GM19035 (cell line): Measurements from ENCODE around the gene MAN2A1.
"Not testable (repeated sequence)": the region's sequence is repeated elsewhere in the genome, so short reads cannot be mapped to it uniquely, and the experiment has no call there.

Experiments
- ATAC-seq: cut with Tn5 transposase; IDR thresholded peaks from one replicate; pipeline ENCODE4 v1.9.1; 2021; ENCODE audit not compliant: unreplicated experiment

Gene MAN2A1

GRCh38 chr5:109750463-109750862, 60.7 kb downstream of the MAN2A1 start:
- no peak for ATAC-seq

- no peak for ATAC-seq
Observed at GRCh38 chr5:109753279-109753678, 63.6 kb downstream of the MAN2A1 start.

DNA sequence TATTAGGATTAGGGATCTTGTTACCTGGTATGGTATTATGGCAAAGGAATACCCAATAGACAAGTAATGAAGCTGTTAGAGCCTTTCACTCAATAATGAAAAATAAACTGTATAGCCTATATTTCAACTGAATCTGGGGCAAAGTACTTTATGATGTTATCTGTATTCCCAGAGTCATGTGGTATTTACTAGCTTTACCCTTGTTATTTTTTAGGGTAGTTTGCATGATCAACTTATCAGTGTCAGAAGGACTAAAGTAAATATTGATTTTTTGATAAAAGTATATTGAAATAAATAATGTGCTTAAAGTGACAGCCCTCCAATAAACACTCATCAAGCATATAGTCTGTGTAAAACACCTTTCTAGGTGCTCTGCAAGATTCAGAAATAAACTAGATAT, 64.6 kb downstream of the MAN2A1 start:
- ATAC-seq = no peak

DNA sequence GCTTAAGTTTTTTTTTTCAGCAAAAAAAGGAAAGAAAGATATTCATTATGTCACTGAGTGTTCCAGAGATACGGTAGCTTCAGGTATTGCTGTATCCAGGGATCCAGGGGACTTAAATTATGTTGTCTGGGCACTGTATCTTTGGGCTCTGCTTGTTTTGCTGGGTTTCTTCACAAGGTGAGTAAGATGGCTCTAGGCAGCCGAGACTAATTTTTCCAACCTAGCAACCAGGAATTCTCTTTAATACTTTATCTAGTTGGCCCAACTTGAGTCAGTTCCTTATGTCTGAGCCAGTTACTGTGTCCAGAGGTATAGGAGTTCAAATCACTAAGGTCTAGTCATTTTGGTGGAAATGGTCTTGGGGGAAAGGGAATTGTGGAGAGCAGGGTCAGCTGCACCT, 66.0 kb downstream of the MAN2A1 start:
- no peak for ATAC-seq

GRCh38 chr5:109756543-109757185, 66.9 kb downstream of the MAN2A1 start:
- ATAC-seq = no peak

DNA sequence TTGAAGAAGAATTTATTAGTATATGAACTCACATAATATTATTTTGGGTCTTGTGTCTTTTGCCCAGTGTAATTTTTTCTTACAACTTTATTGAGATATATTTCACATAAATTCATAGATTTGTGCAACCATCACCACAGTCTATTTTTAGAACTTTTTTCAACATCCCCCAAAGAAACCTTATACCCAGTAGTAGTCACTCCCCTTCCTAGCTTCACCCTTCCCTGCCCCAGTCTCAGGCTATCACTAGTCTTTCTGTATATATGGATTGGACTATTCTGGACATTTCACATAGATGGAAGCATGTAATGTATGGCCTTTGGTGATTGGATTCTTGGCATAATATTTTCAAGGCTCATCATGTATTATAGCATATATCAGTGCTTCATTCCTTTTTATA, 67.8 kb downstream of the MAN2A1 start:
- no peak for ATAC-seq

- no peak for ATAC-seq
Observed at GRCh38 chr5:109759306-109759705, 69.6 kb downstream of the MAN2A1 start.

DNA sequence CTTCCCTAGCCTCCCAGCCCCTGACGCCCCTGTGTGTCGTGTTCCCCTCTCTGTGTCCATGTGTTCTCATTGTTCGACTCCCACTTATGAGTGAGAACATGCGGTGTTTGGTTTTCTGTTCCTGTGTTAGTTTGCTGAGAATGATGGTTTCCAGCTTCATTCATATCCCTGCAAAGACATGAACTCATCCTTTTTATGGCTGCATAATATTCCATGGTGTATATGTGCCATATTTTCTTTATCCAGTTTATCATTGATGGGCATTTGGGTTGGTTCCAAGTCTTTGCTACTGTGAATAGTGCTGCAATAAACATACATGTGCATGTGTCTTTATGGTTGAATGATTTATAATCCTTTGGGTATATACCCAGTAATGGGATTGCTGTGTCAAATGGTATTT, 70.4 kb downstream of the MAN2A1 start:
- not testable (repeated sequence) for ATAC-seq

DNA sequence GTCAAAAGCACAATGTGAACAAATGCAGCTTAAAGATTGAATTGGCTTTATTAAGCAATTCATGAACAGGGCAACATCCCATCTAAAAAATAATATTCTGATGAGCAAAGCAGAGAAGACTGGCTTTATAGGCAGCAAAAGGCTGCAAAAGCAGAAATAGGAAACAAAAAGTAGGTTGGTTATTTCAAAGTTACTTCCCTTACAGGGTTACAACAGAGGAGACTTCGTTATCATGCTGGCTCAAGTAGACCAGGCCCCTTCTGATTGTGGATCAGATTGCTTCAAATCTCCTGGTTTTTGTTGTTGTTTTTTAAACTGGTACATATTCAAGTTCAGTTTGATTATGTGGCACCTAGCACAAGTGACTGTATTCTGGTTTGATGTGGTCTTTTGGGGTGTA, 73.1 kb downstream of the MAN2A1 start:
- no peak for ATAC-seq

- ATAC-seq = no peak
Observed at GRCh38 chr5:109767184-109767995, 77.7 kb downstream of the MAN2A1 start.

- no peak for ATAC-seq
Observed at GRCh38 chr5:109767997-109768396, 78.3 kb downstream of the MAN2A1 start.

DNA sequence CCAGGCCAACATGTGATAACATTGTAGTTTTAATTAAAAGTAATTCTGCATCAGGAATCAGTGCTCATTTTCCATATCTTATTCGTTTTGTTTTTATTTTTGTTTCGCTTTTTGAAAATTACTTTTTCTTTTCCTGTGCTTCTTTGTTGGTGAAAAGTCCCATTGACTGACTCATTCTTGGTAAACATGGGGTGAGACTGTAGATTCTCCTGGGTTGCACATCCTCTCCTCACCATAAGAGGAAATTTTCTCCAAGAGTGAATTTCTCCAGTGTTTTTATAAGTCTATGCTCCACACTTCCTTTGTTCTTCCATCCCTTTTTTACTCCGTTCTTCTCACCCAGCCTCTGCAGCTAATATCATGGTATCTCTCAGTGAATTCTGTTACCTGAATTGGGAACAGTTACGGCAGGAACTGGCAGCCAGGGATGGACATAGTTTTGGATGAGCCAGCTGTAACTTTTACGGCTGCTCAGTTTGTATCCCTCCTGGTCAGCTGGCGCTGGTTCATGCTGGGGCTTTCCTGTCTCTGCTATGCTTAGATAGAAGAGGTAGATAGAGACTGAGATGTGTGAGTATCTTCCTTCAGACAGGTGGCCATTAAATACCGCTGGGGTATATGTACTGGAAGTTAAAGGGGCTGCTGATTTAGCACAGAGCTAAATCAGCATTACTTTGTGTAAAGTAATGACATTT, 80.0 kb downstream of the MAN2A1 start:
- ATAC-seq = no peak

GRCh38 chr5:109775130-109775529, 85.4 kb downstream of the MAN2A1 start:
- ATAC-seq = no peak

DNA sequence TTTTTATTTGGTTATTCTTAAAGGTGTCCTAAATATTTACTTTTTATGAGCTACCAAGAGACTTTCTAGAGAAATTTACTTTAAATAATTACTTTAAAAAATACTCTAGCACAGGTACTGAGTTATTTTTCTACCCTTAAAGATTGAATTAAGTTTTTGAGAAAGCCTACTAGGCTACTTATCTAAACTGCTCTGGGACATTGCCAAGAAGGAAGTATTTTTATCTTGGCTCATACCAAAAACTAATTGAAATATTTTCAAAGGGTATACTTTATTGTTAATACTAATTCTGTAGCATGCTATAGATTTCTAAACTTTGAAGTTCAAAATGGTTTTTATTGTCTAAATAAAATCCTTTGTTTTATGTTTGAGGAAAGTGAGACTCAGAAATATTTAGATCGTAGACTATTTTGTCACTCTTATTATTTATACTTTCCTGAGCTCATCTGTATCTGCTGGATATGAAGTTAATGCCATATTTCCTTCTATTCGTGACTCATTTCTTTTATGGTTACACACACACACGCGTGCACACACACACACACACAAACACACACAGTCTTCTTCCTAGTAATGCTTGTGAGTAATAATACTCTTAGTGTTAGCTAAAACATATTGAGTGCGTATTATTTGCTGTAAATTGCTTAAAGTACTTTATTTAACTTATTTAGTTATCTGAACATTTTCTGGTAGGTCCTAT, 89.5 kb downstream of the MAN2A1 start:
- no peak for ATAC-seq

DNA sequence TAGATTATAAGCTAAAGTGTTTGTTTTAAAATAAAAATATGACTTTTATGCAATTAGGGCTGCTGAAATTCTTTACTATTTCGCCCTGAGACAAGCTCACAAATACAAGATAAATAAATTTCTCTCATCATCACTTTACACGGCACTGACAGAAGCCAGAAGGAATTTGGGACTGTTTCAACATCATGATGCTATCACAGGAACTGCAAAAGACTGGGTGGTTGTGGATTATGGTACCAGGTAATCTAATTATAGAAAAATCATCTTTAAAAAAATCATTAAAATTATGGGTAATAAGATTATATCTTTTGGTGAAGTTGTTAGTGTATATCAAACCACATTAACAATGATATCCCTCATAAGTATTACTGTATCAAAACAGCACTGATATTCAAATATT, 95.0 kb downstream of the MAN2A1 start:
- no peak for ATAC-seq

DNA sequence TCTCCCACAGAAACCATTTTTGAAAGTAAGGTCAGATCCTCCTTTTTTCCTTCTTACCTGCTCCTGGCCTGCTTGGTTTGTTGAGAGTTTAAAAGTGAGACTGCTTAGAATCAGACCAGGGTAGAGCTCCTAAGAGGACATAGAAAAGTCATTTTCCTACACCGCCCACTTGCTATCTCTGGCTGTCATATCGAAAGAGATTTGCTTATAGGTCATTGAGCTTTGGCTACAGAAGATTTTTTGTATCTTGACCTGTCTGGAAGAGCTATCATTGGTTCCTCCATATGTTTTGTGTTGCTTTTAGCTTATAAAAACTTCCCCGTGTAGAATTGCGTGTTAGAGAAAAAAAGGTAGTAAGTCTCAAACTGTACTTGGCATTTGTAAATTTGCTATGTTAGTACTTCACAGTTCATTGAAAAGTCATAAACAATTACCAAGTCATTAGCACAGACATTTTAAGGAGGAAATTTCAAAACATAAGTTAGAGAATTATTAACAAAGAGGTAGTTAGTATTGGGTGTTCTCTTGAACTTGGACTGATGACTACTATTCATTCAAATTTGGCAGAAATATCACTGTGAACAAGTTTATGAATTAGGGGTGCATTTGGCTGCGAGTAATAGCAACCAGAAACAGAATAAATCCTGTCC, 96.6 kb downstream of the MAN2A1 start:
- ATAC-seq = no peak

DNA sequence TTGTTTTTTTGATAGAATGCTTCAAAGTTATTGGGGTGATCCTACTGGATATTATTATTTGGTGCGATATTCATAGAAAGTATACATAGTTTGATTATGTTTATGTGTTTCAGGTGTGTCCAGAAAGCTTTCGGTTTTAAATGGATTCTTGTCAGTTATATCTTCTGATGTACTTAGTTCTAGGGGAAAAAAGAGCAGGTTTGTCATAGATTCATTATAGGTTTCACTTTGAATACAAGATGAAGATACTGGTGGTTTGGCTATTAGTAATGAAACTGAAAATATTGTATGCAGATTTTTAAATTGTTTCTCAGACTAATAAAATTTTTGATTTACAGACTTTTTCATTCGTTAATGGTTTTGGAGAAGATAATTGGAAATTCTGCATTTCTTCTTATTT, 98.9 kb downstream of the MAN2A1 start:
- peak; percentile 97 for ATAC-seq

DNA sequence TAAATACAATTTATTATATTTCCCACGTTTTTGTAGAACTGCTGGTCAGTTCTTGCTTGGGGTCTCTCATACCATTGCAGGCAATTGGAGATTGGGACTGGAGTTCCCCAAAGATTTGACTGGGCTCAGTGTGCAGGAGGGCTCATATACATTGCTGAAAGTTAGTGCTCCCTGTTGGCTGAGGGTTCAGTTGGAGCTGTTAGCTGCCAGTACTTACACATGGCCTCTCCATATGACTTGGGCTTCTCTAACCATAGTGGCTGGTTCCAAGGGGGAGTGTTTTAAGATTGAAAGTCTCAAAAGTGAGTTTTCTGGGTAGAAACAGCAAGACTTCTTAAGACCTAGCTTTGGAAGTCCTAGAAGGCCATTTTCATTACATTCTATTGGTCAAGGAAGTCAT, 102.9 kb downstream of the MAN2A1 start:
- ATAC-seq = no peak

- no peak for ATAC-seq
Observed at GRCh38 chr5:109803854-109804253, 114.1 kb downstream of the MAN2A1 start.

DNA sequence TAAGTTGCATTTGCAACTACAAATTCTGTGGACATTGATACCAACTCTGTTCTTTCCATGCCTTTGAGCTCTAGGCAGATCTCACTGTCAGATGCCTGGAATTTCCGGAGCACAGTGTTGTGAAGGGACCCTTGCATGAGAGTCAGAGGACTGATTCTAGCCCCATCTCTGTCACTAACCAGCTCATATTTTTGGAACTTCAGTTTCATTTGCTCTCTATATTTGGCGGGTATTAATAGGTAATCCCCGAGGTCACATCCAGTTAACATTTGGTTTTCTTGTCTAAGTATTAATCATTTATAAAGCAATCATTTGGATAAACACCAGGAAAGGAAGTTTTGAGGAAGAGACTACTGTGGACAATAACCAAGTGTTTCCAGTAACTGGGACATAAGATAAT, 115.7 kb downstream of the MAN2A1 start:
- ATAC-seq = no peak

GRCh38 chr5:109805883-109806282, 116.2 kb downstream of the MAN2A1 start:
- no peak for ATAC-seq
